Muscle layer of duodenum (tissue), 2 donors: ENCODE measurements around the gene PLXDC2.

Experiments used
- H3K27ac ChIP-seq: one replicate; pipeline ENCODE4 v1.7.0; 2013; ENCODE audit warnings: mild to moderate bottlenecking, low read length
- H3K27me3 ChIP-seq: one replicate; pipeline ENCODE4 v1.7.0; 2013; ENCODE audit warnings: low read depth, mild to moderate bottlenecking, control low read depth, low read length
- H3K36me3 ChIP-seq, 2 donors: one replicate each; pipeline ENCODE4 v1.7.0; 2013; ENCODE audit warnings: low read length in 2 of 2, control low read depth in 1 of 2, mild to moderate bottlenecking in 1 of 2; ENCODE audit not compliant: insufficient read depth in 2 of 2, control insufficient read depth in 1 of 2
- H3K4me1 ChIP-seq, 2 donors: one replicate each; pipeline ENCODE4 v1.7.0; 2013; ENCODE audit warnings: low read length in 2 of 2, mild to moderate bottlenecking in 2 of 2, control low read depth in 1 of 2, moderate library complexity in 1 of 2; ENCODE audit not compliant: insufficient read depth in 2 of 2, control insufficient read depth in 1 of 2
- H3K4me3 ChIP-seq, 2 donors: one replicate each; pipeline ENCODE4 v1.7.0; 2013; ENCODE audit warnings: low read length in 2 of 2, low read depth in 1 of 2, mild to moderate bottlenecking in 1 of 2
- H3K9me3 ChIP-seq, 2 donors: one replicate each; pipeline ENCODE4 v1.7.0; 2013; ENCODE audit warnings: low read length in 2 of 2, control low read depth in 1 of 2, mild to moderate bottlenecking in 1 of 2; ENCODE audit not compliant: control insufficient read depth in 1 of 2
- donor health status: healthy.

The PLXDC2 gene

DNA sequence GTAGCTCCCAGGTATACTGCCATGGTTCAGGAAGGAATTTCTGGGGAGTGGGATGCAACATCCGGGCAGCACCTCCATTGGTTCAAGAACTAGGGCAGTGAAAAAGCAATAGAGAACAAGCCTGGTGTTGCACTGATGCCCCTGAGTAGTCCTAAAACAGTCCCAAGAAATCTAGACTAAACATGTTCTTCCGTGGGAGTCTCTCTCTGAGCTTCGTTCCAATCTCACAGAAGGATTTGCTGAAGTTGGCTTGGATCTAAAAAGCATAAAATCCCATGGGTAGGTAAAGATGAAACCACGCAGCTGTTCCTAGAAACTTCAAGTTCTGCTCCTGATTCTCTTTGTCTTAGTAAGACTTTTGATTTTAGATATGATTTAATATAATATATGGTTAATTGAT, 154.5 kb downstream of the PLXDC2 start:
- no peaks in the 10 kb centered on the region for H3K27me3 ChIP-seq
- H3K9me3 ChIP-seq, result no peaks in the 10 kb centered on the region
- H3K36me3 ChIP-seq, result no peaks in the 10 kb centered on the region
- H3K4me3 ChIP-seq, result no peak overlapping the region
- peaks cover 3 to 8% of the 10 kb centered on the region in 2 donors for H3K4me1 ChIP-seq
- H3K27ac ChIP-seq, result no peak overlapping the region

DNA sequence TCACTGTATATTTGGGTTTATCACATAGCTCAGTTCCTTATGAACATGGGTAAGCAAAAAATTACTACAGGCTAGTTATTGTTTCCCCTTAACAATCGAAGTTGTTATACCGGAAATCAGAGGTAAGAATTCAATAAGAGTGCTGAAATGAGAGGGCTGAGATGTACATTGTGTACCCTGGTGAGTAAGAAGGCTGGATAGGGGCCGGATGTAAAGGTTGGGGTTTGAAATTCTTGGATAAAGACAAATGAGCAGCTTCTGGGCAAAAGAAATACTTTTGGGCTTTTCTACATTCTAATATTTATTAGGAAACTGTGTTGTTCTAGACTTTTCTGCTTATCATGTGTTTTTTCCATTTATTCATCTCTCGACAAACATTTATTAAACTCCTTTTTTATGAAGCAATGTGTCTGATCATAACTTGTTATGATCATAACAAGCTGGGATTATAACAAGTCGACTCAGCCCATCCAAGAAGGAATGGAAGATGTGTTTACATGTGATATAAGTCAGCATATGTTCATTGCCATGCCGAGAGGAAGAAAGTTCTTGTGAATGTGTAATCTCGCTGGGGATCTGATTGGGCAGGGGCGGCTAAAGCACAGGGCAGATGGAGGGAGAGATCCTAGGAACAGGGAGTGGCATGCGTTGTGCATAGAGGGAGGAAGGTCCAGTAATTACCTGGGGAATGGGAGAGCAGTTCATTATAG, 155.3 kb downstream of the PLXDC2 start:
- Histone ChIP-seq H3K4me1 (peaks cover 3 to 8% of the 10 kb centered on the region in 2 donors), H3K27me3 (no peaks in the 10 kb centered on the region), H3K9me3 (no peaks in the 10 kb centered on the region), H3K27ac (no peak overlapping the region), H3K36me3 (no peaks in the 10 kb centered on the region), H3K4me3 (no peak overlapping the region)

DNA sequence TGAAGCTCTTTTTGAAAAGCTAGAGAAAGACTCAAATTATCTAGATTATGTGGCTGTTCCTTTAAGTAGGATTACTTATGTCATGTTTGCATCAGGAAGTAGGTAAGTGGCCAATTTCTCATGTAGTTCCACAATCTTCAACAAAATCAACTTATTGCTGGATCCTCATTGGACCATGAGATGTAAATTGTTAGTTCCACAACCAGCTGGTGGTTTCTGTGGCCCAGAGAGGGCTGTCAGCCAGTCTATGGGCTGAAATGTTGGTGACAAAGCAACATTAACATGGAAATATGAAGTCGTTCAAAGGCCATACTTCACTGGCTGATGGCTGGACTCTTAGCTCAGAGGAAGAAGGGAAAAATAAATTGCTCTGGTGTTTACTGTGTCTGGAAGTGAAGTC, 157.9 kb downstream of the PLXDC2 start:
- no peak overlapping the region for H3K4me3 ChIP-seq
- no peaks in the 10 kb centered on the region for H3K9me3 ChIP-seq
- H3K4me1 ChIP-seq, result peaks cover 3 to 8% of the 10 kb centered on the region in 2 donors
- H3K36me3 ChIP-seq, result no peaks in the 10 kb centered on the region
- H3K27me3 ChIP-seq, result no peaks in the 10 kb centered on the region
- H3K27ac ChIP-seq, result no peak overlapping the region

DNA sequence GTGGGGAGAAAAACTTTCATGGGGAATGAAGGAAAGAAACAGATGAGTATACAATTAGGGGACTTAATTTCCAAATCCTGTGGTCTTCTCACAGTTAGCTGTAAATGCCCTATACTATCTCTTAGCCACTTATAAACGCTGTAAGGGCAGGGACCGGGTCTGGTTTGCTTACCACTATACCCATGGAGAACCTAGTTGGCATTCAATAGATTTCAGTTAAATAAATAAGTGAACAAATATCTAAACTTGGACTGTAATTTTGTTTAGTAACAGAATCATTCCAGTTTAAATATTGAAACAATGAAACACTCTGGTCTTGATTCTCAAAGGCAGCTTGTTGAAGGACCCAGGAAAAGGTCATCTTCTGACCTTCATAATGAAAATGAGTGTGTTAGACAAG, 158.3 kb downstream of the PLXDC2 start:
- H3K4me1 ChIP-seq, result peaks cover 3 to 8% of the 10 kb centered on the region in 2 donors
- no peaks in the 10 kb centered on the region for H3K36me3 ChIP-seq
- no peaks in the 10 kb centered on the region for H3K27me3 ChIP-seq
- H3K27ac ChIP-seq, result no peak overlapping the region
- no peaks in the 10 kb centered on the region for H3K9me3 ChIP-seq
- no peak overlapping the region for H3K4me3 ChIP-seq

DNA sequence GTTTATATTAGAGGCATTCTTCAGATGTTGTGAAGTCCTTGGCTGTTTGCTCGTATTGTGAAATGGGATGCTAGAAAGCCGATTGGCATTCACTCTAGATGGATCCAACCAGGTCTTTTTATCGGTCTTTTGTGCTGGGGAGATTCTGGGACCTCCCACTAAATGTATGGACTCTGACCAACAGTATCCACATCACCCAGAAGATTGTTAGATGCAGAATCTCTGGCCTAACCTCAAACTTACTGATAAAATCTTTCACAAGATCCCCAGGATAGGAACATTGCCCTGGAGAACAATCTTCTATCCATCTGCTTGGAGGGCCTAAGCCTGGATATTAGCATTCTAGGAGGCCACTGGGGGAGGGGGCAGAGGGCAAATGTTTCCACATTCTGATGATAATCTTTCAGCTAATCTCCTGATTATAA, 160.9 kb downstream of the PLXDC2 start:
- Histone ChIP-seq H3K4me3 (no peak overlapping the region), H3K4me1 (no peaks in the 10 kb centered on the region), H3K36me3 (no peaks in the 10 kb centered on the region), H3K27ac (no peak overlapping the region), H3K9me3 (no peaks in the 10 kb centered on the region), H3K27me3 (no peaks in the 10 kb centered on the region)

DNA sequence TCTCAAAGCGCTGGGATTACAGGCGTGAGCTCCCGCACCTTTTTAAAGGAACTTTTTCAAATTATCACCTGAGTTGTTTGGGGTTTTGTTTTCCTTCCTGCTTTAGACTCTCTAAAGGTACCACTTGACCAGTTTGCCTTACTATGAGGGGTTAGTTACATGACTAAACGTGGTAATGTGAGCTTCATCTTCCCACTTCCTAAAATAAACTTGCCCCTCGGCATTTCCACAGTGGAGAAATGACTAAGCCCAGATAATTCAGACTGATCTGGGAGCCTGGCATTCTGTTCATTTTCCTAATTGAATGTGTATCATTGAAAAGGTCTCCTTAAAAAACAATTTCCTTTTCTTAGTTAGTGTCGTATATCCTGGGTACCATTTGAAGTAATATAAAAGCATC, 163.4 kb downstream of the PLXDC2 start:
- H3K27me3 ChIP-seq, result no peaks in the 10 kb centered on the region
- no peak overlapping the region for H3K4me3 ChIP-seq
- no peak overlapping the region for H3K27ac ChIP-seq
- no peaks in the 10 kb centered on the region for H3K9me3 ChIP-seq
- no peaks in the 10 kb centered on the region for H3K36me3 ChIP-seq
- no peaks in the 10 kb centered on the region for H3K4me1 ChIP-seq

DNA sequence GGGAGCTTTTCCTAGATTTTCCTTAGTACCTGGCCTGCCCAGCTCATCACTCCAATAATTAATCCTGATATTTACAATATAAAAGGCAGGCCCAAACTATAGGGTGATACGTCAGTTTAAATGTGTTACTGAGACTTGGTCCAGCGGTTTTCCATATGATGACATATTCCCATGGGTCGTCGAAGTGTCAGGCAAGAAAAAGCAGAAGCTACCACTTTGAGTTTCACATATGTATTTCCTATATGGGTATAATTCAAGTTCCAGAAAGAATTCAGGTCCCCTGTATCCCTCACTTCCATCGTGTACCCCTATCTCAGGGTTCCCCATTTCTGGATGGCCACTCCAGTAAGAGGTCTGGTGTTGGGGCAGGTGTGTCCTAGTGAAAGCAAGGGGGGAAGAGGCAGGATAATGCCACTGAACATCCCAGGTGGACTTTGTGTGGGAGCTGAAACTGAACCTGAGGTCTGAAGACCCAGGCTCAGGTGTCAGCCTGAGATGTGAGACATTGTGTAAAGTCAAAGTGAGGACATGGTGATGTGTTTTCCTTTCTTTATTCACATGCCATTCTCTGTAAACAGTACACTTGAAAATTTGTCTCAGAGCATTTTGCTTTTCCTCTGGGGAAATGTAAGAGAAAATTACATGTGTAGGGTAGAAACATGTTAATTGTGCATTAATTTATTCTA, 167.8 kb downstream of the PLXDC2 start:
- Histone ChIP-seq H3K9me3 (no peaks in the 10 kb centered on the region), H3K27ac (no peak overlapping the region), H3K4me3 (no peak overlapping the region)

DNA sequence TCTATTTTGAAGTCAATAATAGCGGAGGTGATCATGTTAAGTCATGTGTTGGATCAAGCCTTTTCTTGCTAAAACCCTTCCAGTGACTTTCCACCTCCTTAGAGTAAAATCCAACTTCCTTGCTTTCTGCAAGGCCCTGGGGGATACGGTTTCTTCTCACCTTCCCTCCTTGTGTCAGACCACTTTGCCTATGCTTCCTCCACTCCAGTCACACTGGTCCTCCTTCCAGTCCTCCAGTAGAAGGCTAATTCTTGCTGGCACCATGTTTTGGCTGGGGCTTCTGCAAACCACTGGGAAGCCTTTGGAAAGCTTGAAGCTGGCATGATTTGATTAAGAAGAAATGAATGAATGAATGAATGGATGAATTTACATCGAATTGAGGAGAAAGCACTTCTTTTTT, 169.5 kb downstream of the PLXDC2 start:
- Histone ChIP-seq H3K27me3 (no peaks in the 10 kb centered on the region), H3K4me1 (no peaks in the 10 kb centered on the region), H3K36me3 (no peaks in the 10 kb centered on the region), H3K9me3 (no peaks in the 10 kb centered on the region), H3K4me3 (no peak overlapping the region), H3K27ac (no peak overlapping the region)

More for the DNA sequence above, 167.8 kb downstream of the PLXDC2 start:
- no peaks in the 10 kb centered on the region for H3K27me3 ChIP-seq
- H3K4me1 ChIP-seq, result no peaks in the 10 kb centered on the region
- H3K36me3 ChIP-seq, result no peaks in the 10 kb centered on the region

DNA sequence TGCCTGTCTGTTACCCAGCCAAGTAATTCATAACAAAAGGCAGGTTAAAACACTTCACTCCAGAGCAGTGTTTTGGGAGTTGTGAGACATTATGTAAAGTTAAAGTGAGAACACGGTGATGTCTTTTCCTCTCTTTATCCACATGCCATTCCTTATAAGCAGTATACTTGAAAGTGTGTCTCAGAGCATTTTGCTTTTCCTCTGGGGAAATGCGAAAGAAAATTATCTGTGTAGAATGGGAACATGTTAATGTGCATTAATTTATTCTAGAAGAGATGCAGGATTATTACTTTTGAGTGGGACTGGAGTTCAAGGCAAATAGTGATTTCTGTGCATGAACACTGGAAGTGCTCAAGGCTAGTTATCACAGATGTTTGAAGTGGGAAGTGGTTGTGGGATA, 170.4 kb downstream of the PLXDC2 start:
- no peaks in the 10 kb centered on the region for H3K4me1 ChIP-seq
- H3K9me3 ChIP-seq, result no peaks in the 10 kb centered on the region
- no peaks in the 10 kb centered on the region for H3K27me3 ChIP-seq
- H3K4me3 ChIP-seq, result no peak overlapping the region
- no peaks in the 10 kb centered on the region for H3K36me3 ChIP-seq
- peak overlapping the region; percentile 0 for H3K27ac ChIP-seq

DNA sequence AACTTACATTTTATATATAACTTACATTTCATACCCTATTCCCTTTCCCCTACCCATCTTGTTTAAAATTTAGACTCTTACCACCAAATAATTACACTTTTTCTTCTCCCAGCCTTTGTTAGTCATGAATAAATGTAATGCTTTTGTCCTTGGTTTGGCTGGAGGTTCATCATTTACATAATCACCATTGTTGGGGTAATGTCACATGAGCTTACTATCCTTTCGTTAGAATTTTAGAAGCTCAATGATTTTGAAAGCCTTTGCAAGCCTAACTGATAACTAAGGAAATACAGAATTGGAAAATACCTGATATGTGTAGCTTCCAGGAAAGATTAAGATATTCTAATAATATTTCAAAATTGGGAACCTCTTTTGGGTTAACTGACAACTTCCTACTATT, 171.7 kb downstream of the PLXDC2 start:
- Histone ChIP-seq H3K4me3 (no peak overlapping the region), H3K27me3 (no peaks in the 10 kb centered on the region), H3K9me3 (no peaks in the 10 kb centered on the region), H3K4me1 (no peaks in the 10 kb centered on the region), H3K27ac (no peak overlapping the region), H3K36me3 (no peaks in the 10 kb centered on the region)

DNA sequence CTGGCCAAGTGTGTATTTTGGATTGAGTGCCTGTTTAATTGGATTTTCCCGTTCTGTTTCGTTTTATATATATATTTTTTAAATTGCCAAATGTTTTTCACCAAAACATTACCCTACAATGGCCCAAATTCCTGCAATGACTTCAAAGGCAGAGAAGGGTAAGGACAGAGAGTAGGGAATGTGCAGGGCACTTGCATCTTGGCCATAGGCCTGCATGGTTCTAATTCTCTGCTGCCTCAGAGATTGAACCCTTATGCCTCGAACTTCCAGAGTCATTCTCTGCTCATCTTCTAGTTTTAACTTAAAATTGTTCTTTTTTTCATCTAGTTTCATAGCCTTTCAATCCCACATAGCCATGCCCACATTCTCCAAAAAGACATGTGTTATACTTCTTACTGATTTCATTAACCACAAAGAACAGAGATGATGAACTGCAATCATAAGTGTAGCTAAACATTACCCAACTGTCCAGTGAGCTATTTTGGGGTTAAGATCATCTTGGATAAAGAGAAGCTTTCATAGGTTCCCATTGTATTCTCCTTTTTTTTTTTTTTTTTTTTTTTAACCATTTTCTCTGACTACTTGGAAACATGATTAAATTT, 177.6 kb downstream of the PLXDC2 start:
- Histone ChIP-seq H3K9me3 (no peaks in the 10 kb centered on the region), H3K36me3 (no peaks in the 10 kb centered on the region), H3K4me3 (no peak overlapping the region), H3K4me1 (peaks cover 0 to 5% of the 10 kb centered on the region in 2 donors), H3K27ac (no peak overlapping the region), H3K27me3 (no peaks in the 10 kb centered on the region)
